OCI-LY1 (cell line): ENCODE data around the gene ARMH3.

ENCODE experiments used
- H2AFZ ChIP-seq: fragments of 200-600 bp; sonication (generic), shearing (Covaris generic); 2 replicates; pipeline ENCODE4 v1.6.0; 2014; ENCODE audit warnings: antibody characterized with exemption, mild to moderate bottlenecking, low read length
- H3F3A ChIP-seq: fragments of 200-600 bp; sonication (generic), shearing (Covaris generic); 2 replicates; pipeline ENCODE4 v1.6.0; 2014; ENCODE audit warnings: mild to moderate bottlenecking, antibody characterized with exemption, low read length, moderate library complexity; ENCODE audit not compliant: insufficient read depth
- H3K27ac ChIP-seq: fragments of 200-600 bp; sonication (generic); 2 replicates; pipeline ENCODE4 v1.5.1; 2014; ENCODE audit warnings: low read length, mixed run types, mild to moderate bottlenecking, low read depth; ENCODE audit not compliant: poor library complexity, severe bottlenecking
- H3K27me3 ChIP-seq: fragments of 200-600 bp; sonication (generic); 2 replicates; pipeline ENCODE4 v1.6.0; 2014; ENCODE audit warnings: antibody characterized with exemption, mild to moderate bottlenecking, low read length, moderate library complexity; ENCODE audit not compliant: insufficient read depth
- H3K36me3 ChIP-seq: fragments of 200-600 bp; sonication (generic); 2 replicates; pipeline ENCODE4 v1.6.1; 2014; ENCODE audit warnings: mild to moderate bottlenecking, antibody characterized with exemption, low read length, moderate library complexity, mixed read lengths; ENCODE audit not compliant: insufficient read depth
- H3K4me1 ChIP-seq: fragments of 200-600 bp; sonication (generic); 2 replicates; pipeline ENCODE4 v1.5.1; 2014; ENCODE audit warnings: mild to moderate bottlenecking, low read length, moderate library complexity; ENCODE audit not compliant: insufficient read depth, severe bottlenecking
- H3K4me2 ChIP-seq: fragments of 200-600 bp; sonication (generic), shearing (Covaris generic); 2 replicates; pipeline ENCODE4 v1.6.1; 2014; ENCODE audit warnings: low read length
- H3K4me3 ChIP-seq: fragments of 200-600 bp; sonication (generic); 2 replicates; pipeline ENCODE4 v1.5.1; 2014; ENCODE audit warnings: low read length, low read depth, mild to moderate bottlenecking, mixed read lengths; ENCODE audit not compliant: poor library complexity, severe bottlenecking
- H3K79me2 ChIP-seq: fragments of 200-600 bp; shearing (Covaris generic); 2 replicates; pipeline ENCODE4 v1.6.1; 2016; ENCODE audit warnings: mixed run types, low read length, mixed read lengths; ENCODE audit not compliant: insufficient read depth
- H3K9ac ChIP-seq: fragments of 200-600 bp; sonication (generic), shearing (Covaris generic); 2 replicates; pipeline ENCODE4 v1.6.1; 2014; ENCODE audit warnings: mild to moderate bottlenecking, low read length, mixed read lengths
- H3K9me2 ChIP-seq: fragments of 200-600 bp; sonication (generic), shearing (Covaris generic); 2 replicates; pipeline ENCODE4 v1.6.1; 2014; ENCODE audit warnings: low read depth, mild to moderate bottlenecking, low read length, mixed read lengths
- H3K9me3 ChIP-seq: fragments of 200-600 bp; shearing (Covaris generic); 2 replicates; pipeline ENCODE4 v1.6.1; 2014; ENCODE audit warnings: low read length, mixed read lengths
- H4K20me1 ChIP-seq: fragments of 200-600 bp; sonication (generic), shearing (Covaris generic); 2 replicates; pipeline ENCODE4 v1.6.0; 2016; ENCODE audit warnings: mild to moderate bottlenecking, low read length; ENCODE audit not compliant: insufficient read depth
- EZH2 ChIP-seq: fragments of 200-600 bp; sonication (generic), shearing (Covaris generic); IDR thresholded peaks from 2 replicates; pipeline ENCODE4 v1.8.0; 2017; ENCODE audit warnings: borderline replicate concordance, mixed run types, mild to moderate bottlenecking, antibody characterized with exemption, low read length, moderate library complexity, mixed read lengths
- TF ChIP-seq, protein P1 (sequence below): fragments of 200-600 bp; sonication (generic), shearing (Covaris generic); IDR thresholded peaks from 2 replicates; pipeline ENCODE4 v1.5.1; 2017; ENCODE audit warnings: mild to moderate bottlenecking, antibody characterized with exemption, low read length, moderate library complexity, mixed read lengths

Gene ARMH3

DNA sequence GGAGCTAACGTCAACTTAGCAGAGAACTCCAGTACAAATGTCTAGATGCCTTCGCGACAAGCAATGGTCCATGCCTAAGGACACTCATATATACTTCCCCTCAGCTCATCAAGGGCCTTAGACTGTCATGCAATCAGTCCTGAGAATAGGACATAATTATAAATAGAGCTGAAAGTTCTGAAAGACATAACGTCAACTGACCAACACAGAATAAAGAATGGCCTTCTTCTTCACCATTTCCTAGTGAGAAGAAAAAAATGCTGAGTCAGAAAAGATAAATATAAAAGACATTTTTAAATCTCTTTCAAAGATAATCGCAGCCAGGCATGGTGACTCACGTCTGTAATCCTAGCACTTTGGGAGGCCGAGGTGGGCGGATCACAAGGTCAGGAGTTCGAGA is 83.2 kb downstream of the ARMH3 start:
- Histone ChIP-seq H3F3A (no peaks in the 10 kb centered on the region), H3K9me2 (no peaks in the 10 kb centered on the region), H3K27ac (peak overlapping the region; percentile 32), H2AFZ (no peak overlapping the region), H4K20me1 (no peaks in the 10 kb centered on the region), H3K36me3 (peaks cover 10% of the 10 kb centered on the region; the same call in 1 of the 2 replicates), H3K9ac (no peak overlapping the region), H3K79me2 (no peaks in the 10 kb centered on the region), H3K27me3 (no peaks in the 10 kb centered on the region), H3K4me3 (no peak overlapping the region), H3K9me3 (no peaks in the 10 kb centered on the region), H3K4me2 (no peak overlapping the region), H3K4me1 (peaks cover 40% of the 10 kb centered on the region)
- TF ChIP-seq, protein P1, sequence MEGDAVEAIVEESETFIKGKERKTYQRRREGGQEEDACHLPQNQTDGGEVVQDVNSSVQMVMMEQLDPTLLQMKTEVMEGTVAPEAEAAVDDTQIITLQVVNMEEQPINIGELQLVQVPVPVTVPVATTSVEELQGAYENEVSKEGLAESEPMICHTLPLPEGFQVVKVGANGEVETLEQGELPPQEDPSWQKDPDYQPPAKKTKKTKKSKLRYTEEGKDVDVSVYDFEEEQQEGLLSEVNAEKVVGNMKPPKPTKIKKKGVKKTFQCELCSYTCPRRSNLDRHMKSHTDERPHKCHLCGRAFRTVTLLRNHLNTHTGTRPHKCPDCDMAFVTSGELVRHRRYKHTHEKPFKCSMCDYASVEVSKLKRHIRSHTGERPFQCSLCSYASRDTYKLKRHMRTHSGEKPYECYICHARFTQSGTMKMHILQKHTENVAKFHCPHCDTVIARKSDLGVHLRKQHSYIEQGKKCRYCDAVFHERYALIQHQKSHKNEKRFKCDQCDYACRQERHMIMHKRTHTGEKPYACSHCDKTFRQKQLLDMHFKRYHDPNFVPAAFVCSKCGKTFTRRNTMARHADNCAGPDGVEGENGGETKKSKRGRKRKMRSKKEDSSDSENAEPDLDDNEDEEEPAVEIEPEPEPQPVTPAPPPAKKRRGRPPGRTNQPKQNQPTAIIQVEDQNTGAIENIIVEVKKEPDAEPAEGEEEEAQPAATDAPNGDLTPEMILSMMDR, result no peak
- TF ChIP-seq EZH2, result no peak

DNA sequence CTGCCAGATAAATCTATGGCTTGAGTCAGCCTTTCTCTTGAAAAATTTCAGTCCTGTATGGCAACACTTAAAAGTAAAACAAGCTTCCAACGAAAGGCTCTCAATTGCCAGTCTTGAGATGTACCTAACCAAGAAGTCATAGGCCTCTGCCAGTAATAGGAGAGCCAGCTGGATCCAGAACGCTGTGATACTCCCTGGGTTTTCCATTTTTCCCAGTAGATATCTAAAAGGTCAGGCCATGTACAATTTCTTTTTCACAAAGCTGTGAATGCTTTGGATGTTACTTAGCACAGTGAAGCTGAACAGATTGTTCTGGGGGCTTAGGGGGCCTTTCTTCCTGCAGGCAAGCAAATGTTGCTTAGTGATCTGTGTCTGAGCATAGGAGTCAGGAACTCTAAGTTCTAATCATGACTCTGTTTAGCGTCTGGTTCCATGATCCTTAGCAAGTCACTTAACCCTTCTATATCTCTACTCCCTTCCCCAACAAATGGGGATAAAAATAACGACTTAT is 86.5 kb downstream of the ARMH3 start:
- H3K9me2 ChIP-seq, result no peaks in the 10 kb centered on the region
- no peak for TF ChIP-seq EZH2
- TF ChIP-seq, protein P1, result no peak
- H3K9me3 ChIP-seq, result no peaks in the 10 kb centered on the region
- peaks cover 10% of the 10 kb centered on the region; the same call in 1 of the 2 replicates for H3K36me3 ChIP-seq
- no peaks in the 10 kb centered on the region for H3K27me3 ChIP-seq
- H3K9ac ChIP-seq, result no peak overlapping the region
- no peak overlapping the region for H3K4me3 ChIP-seq
- H3F3A ChIP-seq, result no peaks in the 10 kb centered on the region
- no peaks in the 10 kb centered on the region for H4K20me1 ChIP-seq
- H3K27ac ChIP-seq, result peak overlapping the region; percentile 51
- H3K4me1 ChIP-seq, result peaks cover 37% of the 10 kb centered on the region
- H3K79me2 ChIP-seq, result no peaks in the 10 kb centered on the region
- no peak overlapping the region for H3K4me2 ChIP-seq
- H2AFZ ChIP-seq, result no peak overlapping the region

DNA sequence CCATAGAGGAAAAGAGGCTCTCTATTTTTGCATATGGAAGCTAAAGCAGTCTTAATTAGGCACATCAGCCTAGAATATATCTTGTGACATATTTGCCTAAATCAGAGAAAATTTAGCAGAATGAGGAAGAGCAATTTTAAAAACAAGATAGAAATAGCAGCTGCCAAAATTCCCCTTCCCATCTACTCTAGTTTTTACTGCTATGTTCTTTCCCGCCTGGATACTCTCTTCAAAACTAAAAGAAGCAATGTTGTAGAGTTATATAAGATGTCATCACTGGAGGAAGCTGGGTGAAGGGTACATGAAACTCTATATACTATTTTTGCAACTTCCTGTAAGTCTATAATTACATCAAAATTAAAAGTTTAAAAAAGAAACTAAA is 87.0 kb downstream of the ARMH3 start:
- H3K79me2 ChIP-seq, result no peaks in the 10 kb centered on the region
- H3K9ac ChIP-seq, result no peak overlapping the region
- peak overlapping the region; percentile 51 for H3K27ac ChIP-seq
- no peaks in the 10 kb centered on the region for H3K9me2 ChIP-seq
- H3K4me3 ChIP-seq, result no peak overlapping the region
- H3K4me1 ChIP-seq, result peaks cover 31% of the 10 kb centered on the region
- H3K9me3 ChIP-seq, result no peaks in the 10 kb centered on the region
- no peaks in the 10 kb centered on the region for H3F3A ChIP-seq
- H4K20me1 ChIP-seq, result no peaks in the 10 kb centered on the region
- TF ChIP-seq, protein P1, result no peak
- TF ChIP-seq EZH2, result no peak
- no peaks in the 10 kb centered on the region for H3K27me3 ChIP-seq
- peaks cover 10% of the 10 kb centered on the region; the same call in 1 of the 2 replicates for H3K36me3 ChIP-seq
- H3K4me2 ChIP-seq, result no peak overlapping the region
- no peak overlapping the region for H2AFZ ChIP-seq
